ENCODE measurements around the gene FAM124B.

DNA sequence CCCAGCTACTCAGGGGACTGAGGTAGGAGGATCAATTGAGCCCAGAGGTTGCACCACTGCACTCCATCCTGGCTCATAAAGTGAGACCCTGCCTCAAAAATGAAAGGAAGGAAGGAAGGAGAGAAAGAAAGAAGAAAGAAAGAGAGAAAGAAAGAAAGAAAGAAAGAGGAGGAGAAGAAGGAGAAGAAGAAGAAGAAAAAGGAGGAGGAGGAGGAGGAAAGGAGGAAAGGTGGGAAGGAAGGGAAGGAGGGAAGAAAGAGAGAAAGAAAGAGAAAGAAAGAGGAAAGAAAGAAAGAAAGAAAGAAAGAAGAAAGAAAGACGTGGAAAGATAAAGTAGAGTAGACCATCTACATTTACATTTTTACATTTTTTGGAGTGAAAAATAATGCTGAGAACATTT lies 39.8 kb downstream of the FAM124B start:
- TF ChIP-seq, protein P1, sequence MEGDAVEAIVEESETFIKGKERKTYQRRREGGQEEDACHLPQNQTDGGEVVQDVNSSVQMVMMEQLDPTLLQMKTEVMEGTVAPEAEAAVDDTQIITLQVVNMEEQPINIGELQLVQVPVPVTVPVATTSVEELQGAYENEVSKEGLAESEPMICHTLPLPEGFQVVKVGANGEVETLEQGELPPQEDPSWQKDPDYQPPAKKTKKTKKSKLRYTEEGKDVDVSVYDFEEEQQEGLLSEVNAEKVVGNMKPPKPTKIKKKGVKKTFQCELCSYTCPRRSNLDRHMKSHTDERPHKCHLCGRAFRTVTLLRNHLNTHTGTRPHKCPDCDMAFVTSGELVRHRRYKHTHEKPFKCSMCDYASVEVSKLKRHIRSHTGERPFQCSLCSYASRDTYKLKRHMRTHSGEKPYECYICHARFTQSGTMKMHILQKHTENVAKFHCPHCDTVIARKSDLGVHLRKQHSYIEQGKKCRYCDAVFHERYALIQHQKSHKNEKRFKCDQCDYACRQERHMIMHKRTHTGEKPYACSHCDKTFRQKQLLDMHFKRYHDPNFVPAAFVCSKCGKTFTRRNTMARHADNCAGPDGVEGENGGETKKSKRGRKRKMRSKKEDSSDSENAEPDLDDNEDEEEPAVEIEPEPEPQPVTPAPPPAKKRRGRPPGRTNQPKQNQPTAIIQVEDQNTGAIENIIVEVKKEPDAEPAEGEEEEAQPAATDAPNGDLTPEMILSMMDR (IDR thresholded peaks at IDR 0.05; ENCODE audit: poor library complexity): no peak
- no peak for TF ChIP-seq EZH2 (IDR thresholded peaks at IDR 0.05; ENCODE audit: borderline replicate concordance)
